Measurements from ENCODE around the gene SH2D1B. TPM values are rescaled to one million over a fixed set of nuclear protein-coding genes. Genes with fewer than 3 reads are reported as not detected.

Gene SH2D1B
- 0.06 to 0.21 TPM (median 0.08 TPM) in 5 replicates for total RNA-seq (2022; extraction: Qiagen RNA extraction)

GRCh38 chr1:162412002-162412401 is at the start of gene SH2D1B:
Gene SH2D1B (minus strand): TSS chr1:162412136. CDS start chr1:162412016, 120 bp downstream.

GRCh38 chr1:162381383-162381782 is 30.6 kb downstream of the SH2D1B start, which contains the start of gene C1orf226:
Gene C1orf226 (plus strand): TSS chr1:162381728. CDS start chr1:162381902, 174 bp downstream.

GRCh38 chr1:162376691-162377090 is 35.2 kb downstream of the SH2D1B start, which contains the start of gene SPATA46:
Gene SPATA46 (minus strand): TSS chr1:162376854. CDS start chr1:162376790, 64 bp downstream.

Other genes starting within 250 kb of the SH2D1B start
- gene SPATA46, start 35.3 kb downstream of the SH2D1B start, total RNA-seq (2022; extraction: Qiagen RNA extraction) = not detected in 5 replicates
- gene C1orf226, start 30.4 kb downstream of the SH2D1B start, total RNA-seq (2022; extraction: Qiagen RNA extraction) = 0.50 to 0.85 TPM (median 0.74 TPM) in 5 replicates
- gene UHMK1, start 85.7 kb upstream of the SH2D1B start, total RNA-seq (2022; extraction: Qiagen RNA extraction) = 16.7 to 23.3 TPM (median 19.1 TPM) in 5 replicates
- 26.1 to 38.9 TPM (median 28.0 TPM) in 5 replicates for gene UAP1, start 149.6 kb upstream of the SH2D1B start, total RNA-seq (2022; extraction: Qiagen RNA extraction)
- 0.25 to 0.42 TPM (median 0.37 TPM) in 5 replicates for gene DDR2, start 220.3 kb upstream of the SH2D1B start, total RNA-seq (2022; extraction: Qiagen RNA extraction)

Data from A549 treated with CORT108297 at 1 μM for 4 hours (cell line).